Urinary bladder (tissue), 4 donors: ENCODE results near the gene CEND1. TPM values are rescaled to one million over a fixed set of nuclear protein-coding genes. Genes with fewer than 3 reads are reported as not detected.

Experiments used
- DNase-seq: peaks from one replicate; pipeline ENCODE4 v3.0.0-alpha.2; 2015; ENCODE audit errors: extremely low spot score
- H3K27ac ChIP-seq: one replicate; pipeline ENCODE4 v1.5.1; 2013; ENCODE audit warnings: low read depth, mild to moderate bottlenecking, moderate library complexity
- H3K36me3 ChIP-seq: one replicate; pipeline ENCODE4 v1.6.1; 2013; ENCODE audit warnings: mild to moderate bottlenecking, moderate library complexity; ENCODE audit not compliant: insufficient read depth
- H3K4me1 ChIP-seq: one replicate; pipeline ENCODE4 v1.6.1; 2013; ENCODE audit warnings: mild to moderate bottlenecking, moderate library complexity; ENCODE audit not compliant: insufficient read depth
- H3K4me3 ChIP-seq: one replicate; pipeline ENCODE4 v1.5.1; 2013; ENCODE audit warnings: low read depth, low read length
- WGBS: extraction: QIAGEN DNeasy Blood & Tissue Kit; methylation state at CpG from one replicate; pipeline ENCODE4 v1.1.7; 2013; 5-methylcytosine and 5-hydroxymethylcytosine counted together
- polyA plus RNA-seq: library from polyadenylated mRNA; stranded (reverse); fragments of 200-250 nt; gene quantifications from one replicate; pipeline ENCODE4 v1.2.3, GENCODE V29; 2013
- total RNA-seq: library from RNA; depleted of rRNA; stranded (reverse); fragments of >200 nt; gene quantifications from one replicate; pipeline ENCODE4 v1.2.3, GENCODE V29; 2014
- donor health status: healthy with polysubstance abuse.
- donor health status: healthy.

The CEND1 gene
- total and polyA plus RNA-seq, 2 donors: 1.4 TPM; not detected in 1

DNA sequence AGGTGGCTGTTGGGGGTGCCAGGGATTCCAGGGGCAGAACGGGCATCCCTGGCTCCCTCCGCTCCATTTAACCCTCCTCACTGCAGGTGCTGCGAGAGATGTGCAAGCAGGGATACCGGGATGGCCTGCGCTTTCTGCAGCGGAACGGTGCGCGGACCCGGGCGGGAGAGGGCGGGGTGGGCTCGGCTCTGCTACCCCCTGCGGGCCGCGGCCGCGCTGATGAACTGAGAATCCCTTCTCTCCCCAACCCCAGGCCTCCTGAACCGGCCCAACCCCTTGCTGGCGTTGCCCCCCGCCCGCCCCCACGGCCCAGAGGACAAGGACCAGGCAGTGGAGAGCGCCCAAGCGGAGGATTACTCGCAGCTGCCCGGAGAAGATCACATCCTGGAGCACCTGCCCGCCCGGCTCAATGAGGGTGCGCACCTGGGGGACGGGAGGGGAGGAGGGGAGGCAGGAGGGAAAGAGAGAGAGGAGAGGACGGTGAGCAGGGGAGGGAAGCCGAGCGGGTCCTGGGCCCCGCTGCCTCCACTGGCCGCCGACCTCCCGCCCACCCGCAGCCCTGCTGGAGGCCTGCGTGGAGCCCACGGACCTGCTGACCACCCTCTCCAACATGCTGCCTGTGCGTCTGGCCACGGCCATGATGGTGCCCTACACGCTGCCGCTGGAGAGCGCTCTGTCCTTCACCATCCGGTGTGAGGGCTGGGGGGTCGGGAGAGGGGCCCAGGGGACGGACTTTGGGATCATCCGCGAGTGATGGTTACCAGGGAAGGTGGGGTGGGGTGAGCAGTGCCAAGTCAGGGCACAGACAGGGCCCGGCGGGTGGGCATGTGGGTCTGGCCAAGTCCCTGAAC is 33.8 kb upstream of the CEND1 start:
- Histone ChIP-seq H3K27ac (no peak overlapping the region), H3K4me1 (no peaks in the 10 kb centered on the region)
- WGBS: 87% methylated on average over 53 of the region's 53 CpGs

DNA sequence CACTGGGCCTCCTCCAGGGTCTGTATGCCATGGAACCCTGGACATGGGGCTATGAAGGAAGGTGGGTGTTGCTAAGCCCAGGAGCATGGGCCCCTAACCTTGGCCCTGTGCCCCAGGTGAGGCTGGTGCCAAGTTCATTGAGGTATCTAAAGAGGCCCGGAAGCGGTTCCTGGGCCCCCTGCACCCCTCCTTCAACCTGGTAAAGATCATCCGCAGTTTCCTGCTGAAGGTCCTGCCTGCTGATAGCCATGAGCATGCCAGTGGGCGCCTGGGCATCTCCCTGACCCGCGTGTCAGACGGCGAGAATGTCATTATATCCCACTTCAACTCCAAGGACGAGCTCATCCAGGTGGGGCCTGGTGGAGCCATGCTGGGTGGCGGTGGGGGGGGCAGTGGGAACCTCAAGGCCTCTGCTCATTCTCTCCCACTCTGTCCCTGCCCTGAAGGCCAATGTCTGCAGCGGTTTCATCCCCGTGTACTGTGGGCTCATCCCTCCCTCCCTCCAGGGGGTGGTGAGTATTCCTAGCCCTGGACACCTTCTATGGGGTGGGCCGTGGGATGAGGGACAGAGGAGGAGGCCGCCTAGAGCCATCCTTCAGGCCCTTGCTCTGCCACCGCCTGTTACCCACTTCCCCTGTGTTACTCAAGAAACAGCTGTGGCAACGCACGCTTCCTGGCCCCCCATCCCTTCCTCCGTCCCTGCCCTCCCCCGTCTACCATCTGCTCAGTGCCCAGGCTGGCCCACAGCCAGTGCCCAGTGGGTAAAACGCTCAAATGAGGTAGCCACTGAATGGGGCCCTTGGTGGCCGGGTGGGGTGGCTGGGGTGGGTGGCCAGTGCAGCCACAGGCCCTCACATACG is 31.9 kb upstream of the CEND1 start:
- H3K36me3 ChIP-seq: peaks cover 5% of the 10 kb centered on the region
- H3K4me3 ChIP-seq: no peak overlapping the region
- no peak overlapping the region for H3K27ac ChIP-seq
- WGBS: 84% methylated on average over 22 of the region's 22 CpGs
- no peaks in the 10 kb centered on the region for H3K4me1 ChIP-seq
- no peak for DNase-seq

More for the DNA sequence above, 33.8 kb upstream of the CEND1 start:
- Histone ChIP-seq H3K4me3 (no peak overlapping the region), H3K36me3 (peaks cover 5% of the 10 kb centered on the region)
- DNase-seq: no peak

DNA sequence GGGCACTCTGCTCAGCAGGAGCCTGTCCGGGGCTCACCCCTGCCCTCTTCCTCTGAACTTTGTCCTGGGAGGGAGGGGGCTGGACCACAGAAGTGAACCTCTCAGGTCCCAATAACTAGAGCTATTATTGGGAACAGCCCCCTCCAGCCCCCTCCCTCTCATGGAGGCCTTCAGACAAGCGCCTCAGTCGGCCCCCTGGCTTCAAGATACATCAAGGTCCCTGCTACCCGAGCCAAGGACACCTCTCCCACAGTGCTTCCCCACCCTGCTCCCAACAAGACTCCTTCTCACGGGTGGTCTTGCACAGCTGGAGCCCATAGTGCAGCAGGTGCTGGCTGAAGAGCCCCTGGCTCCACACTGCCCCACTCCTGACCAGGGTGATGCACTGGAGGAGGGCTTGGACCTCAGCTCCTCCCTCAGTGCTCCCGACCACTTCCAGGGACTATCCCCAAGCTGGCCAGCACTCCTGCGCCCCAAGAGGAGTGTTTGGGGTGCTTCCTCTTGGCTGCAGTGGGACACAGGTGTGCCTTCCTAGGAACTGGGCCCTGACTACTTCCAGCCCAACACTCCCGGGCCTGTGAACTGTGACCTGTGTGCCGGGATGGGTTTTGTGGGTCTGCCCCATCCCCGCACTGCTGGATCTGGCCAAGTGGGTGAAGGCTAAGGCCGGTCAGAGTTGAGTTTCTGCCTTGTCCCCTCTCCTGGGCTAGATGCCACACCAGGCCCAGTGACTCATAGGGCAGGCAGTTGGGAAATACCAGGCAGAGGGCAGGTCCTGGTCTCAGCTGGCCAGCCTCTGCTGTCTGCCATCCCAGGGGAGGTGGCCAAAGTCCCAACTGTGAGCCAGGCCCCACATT is 31.0 kb upstream of the CEND1 start:
- no peak for DNase-seq
- WGBS: 64% methylated on average over 11 of the region's 11 CpGs
- H3K4me3 ChIP-seq: peak overlapping the region; percentile 94

DNA sequence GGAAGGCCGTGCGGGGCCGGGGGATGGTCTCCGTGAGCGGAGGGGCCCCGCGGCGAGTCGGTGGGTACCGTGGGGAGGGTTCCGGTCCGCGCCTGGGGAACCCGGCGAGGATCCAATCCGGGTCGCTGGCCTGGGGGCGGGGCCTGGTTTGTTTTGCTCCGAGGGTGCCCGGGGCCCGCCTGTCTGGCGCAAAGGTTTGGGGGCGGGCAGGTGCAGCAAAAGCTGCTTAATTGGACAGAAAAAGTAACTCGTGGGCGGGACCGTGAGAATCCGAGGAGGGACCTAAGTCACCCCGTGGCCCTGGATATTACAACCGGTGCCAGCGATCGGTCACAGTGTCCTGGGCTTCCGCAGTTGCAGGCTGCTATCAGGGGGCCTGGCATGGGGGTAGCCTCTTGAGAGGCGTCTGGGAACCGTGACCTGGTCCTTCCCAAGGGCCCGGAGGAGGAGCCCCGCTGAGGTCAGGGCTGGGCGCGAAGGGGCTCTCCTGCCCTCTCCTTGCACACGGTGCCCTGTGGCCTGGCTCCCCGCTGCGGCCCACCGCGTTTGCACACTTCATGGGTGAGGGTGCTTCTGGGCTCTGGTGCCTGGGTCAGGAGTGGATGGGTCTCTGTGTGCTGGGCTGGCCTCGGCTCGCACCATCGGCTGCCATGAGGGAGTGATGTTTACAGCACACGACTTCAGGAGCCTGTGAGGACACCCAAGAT is 30.2 kb upstream of the CEND1 start:
- H3K4me1 ChIP-seq: no peaks in the 10 kb centered on the region
- peaks cover 5% of the 10 kb centered on the region for H3K36me3 ChIP-seq
- H3K27ac ChIP-seq: no peak overlapping the region
- DNase-seq: no peak
- H3K4me3 ChIP-seq: peak overlapping the region; percentile 94
- 4% methylated on average over 47 of the region's 47 CpGs for WGBS

More for the DNA sequence above, 31.0 kb upstream of the CEND1 start:
- Histone ChIP-seq H3K27ac (peak overlapping the region; percentile 43), H3K36me3 (peaks cover 5% of the 10 kb centered on the region), H3K4me1 (no peaks in the 10 kb centered on the region)

DNA sequence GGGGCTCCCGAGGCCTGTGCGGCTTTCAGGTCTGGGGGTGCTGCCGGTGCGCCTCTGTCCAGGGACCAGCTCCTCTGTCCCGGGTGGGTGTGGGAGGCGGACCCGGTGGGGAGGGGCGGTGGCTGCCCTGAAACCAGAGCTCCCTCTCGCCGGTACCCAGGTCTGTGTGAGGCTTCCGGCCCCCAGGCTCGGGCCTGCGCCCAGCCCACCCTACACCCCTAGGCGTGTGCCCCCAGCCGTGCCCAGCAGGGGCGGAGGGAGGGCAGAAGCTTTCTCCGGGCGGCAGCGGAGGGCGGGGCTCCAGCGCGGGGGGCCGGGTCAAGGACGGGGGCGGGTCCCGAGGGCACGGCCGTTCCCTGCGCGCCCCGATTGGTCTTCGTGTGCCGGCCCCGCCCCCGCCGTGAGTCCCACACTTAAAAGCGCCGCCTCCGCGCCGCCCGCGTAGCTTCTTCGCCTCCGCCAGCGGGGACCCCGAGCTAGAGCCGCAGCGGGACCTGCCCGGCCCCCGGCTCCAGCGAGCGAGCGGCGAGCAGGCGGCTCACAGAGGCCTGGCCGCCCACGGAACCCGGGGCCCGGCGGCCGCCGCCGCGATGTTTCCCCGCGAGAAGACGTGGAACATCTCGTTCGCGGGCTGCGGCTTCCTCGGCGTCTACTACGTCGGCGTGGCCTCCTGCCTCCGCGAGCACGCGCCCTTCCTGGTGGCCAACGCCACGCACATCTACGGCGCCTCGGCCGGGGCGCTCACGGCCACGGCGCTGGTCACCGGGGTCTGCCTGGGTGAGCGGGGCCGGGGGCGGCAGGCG is 29.4 kb upstream of the CEND1 start:
- no peak for DNase-seq
- peak overlapping the region; percentile 94 for H3K4me3 ChIP-seq
- under 1% methylated on average over 96 of the region's 96 CpGs for WGBS
- H3K27ac ChIP-seq: peak overlapping the region; percentile 96
- H3K4me1 ChIP-seq: no peaks in the 10 kb centered on the region
- no peaks in the 10 kb centered on the region for H3K36me3 ChIP-seq

DNA sequence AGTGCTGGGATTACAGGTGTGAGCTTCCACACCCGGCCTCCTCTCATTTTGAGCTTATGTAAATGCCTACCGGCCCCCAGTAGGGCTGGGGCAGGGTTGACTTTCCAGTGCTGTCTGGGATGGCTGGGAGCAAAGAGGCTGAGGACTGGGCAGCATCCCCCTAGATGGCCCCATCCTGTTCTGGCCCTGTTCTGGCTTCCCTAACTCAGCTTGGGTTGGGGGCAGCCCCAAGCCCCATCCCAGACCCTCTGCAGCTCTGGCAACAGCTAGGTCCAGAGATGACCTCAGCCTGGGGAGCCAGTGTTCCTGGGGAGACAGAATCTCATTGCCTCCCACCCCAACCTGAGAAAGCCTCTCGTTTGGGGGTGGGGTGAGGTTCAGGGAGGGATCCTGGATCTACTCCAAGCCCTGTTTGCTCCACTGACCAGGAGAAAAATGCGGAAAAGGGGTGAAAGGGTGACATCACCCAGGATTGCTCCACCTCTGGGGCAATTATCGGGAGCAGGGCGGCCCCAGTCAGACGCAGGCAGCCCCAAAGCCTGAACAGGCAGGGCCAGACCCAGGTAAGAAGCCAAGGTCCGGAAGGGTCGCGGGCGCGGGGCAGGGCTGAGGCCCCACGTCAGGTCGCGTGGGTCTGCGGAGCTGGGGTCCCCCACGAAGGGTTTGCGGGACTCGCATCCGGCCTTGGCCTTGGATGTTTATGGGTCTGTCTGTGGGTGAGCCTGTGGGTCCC is 28.7 kb upstream of the CEND1 start, which contains the start of gene PNPLA2:
TSS of gene PNPLA2 (plus strand) at position 519 of the 733 bp plus-strand sequence. CDS start 805 bp downstream, outside the sequence.
- WGBS: 23% methylated on average over 20 of the region's 20 CpGs
- no peaks in the 10 kb centered on the region for H3K36me3 ChIP-seq
- H3K4me3 ChIP-seq: peak within 1 kb of the TSS; percentile 94
- H3K4me1 ChIP-seq: no peaks in the 10 kb centered on the region
- DNase-seq: no peak
- peak within 1 kb of the TSS; percentile 96 for H3K27ac ChIP-seq

DNA sequence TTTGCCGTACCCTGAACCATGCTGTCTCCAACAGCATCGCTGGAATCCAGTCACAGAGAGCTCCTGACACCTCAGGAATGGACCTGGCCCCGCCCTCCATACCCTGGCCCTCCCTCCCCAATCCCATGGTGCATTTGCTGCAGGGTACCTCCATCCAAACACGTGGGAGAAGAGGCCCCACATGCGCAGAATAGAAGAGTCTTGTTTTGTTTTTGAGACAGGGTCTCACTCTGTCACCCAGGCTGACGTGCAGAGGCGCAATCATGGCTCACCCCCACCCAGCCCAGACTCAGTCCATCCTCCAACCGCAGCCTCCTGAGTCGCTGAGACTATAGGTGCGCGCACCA is 26.5 kb upstream of the CEND1 start:
- no peak overlapping the region for H3K4me3 ChIP-seq
- 81% methylated on average over 11 of the region's 11 CpGs for WGBS
- H3K36me3 ChIP-seq: no peaks in the 10 kb centered on the region
- H3K27ac ChIP-seq: no peak overlapping the region
- no peaks in the 10 kb centered on the region for H3K4me1 ChIP-seq
- DNase-seq: no peak

DNA sequence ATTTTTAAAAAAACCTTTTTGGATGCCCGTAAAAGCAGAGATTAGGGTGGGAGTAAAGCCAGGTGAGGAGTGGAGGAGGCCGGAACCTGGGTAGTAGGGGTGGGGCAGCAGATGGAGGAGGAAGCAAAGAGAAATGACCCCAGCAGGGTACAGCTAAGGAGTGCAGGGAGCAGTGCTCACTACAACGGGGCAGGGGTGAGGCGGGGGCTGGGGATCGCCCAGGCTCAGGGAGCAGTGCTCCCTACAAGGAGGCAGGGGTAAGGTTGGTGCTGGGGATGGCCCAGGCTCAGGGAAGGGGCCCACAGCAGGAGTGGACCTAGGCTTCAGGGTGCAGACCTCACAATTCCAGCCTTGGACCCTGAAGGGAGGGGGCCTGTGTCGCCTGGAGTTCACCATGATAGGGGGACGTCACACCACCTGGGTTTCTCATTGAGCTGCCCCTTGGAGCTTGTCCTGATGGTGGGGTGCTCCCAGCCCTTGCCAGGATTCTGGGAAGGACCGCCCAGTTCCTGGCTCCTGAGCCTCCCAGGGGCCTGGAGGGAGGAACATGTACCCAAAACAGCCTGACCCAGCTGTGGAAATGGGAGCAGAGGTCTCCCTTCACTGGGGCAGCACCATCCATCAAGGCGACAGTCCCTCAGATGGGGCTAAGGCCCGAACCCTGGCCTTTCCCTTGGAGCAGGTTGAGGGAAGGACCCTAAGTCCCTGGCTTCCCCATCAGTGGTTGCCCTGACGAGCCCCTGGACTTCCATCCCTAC is 26.0 kb upstream of the CEND1 start:
- no peak overlapping the region for H3K4me3 ChIP-seq
- WGBS: 87% methylated on average over 11 of the region's 11 CpGs
- no peaks in the 10 kb centered on the region for H3K36me3 ChIP-seq
- H3K4me1 ChIP-seq: no peaks in the 10 kb centered on the region
- no peak overlapping the region for H3K27ac ChIP-seq
- no peak for DNase-seq

DNA sequence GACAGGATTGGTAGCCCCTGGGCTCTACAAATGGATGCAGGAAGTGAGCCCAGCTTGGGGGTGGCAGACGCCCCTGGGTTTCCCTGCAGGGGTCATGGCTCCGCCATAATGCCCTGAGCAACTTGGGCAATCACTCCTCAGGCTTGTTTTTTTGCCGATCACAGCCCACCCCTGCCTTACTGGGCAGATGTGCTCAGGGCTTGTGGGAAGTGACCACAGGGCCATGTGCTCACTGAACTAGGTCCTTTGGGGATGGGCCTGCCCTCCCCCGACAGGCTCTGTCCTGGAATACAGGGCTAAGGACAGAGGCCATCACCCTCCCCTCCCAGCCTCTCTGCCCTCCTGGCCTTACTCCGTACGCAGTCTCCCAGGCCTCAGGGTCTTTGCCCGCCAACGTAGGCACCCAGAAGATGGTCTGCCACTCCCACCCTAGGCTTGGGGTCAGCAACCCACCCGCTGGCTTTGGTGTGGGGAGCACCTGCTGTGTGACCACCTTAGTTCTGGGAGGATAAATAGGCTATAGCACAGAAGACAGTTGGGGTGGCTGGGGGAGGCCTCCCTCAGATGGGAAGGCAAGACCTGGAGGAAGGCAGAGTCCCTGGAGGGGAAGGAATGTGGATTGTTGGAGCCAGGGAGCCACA is 23.7 kb upstream of the CEND1 start:
- H3K27ac ChIP-seq: no peak overlapping the region
- no peak for DNase-seq
- peaks cover under 1% of the 10 kb centered on the region for H3K4me1 ChIP-seq
- no peak overlapping the region for H3K4me3 ChIP-seq
- WGBS: 81% methylated on average over 9 of the region's 9 CpGs
- H3K36me3 ChIP-seq: no peaks in the 10 kb centered on the region

DNA sequence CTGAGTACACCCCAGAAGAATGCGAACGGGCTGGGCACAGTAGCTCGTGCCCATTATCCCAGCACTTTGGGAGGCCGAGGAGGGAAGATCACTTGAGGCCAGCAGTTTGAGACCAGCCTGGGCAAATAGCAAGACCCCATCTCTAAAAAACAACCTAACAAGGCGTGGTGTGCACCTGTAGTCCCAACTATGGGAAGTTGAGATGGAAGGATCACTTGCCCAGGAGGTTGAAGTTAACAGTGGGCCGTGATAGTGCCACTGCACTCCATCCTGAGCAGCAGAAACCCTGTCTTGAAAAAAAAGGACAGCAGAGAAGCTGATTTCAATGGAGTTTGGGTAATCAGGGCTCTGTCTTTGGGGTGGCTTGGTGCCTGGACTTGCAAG is 23.2 kb upstream of the CEND1 start:
- WGBS: 84% methylated on average over 6 of the region's 6 CpGs
- Histone ChIP-seq H3K4me3 (no peak overlapping the region), H3K36me3 (no peaks in the 10 kb centered on the region), H3K4me1 (peaks cover 3% of the 10 kb centered on the region), H3K27ac (no peak overlapping the region)
- DNase-seq: no peak

DNA sequence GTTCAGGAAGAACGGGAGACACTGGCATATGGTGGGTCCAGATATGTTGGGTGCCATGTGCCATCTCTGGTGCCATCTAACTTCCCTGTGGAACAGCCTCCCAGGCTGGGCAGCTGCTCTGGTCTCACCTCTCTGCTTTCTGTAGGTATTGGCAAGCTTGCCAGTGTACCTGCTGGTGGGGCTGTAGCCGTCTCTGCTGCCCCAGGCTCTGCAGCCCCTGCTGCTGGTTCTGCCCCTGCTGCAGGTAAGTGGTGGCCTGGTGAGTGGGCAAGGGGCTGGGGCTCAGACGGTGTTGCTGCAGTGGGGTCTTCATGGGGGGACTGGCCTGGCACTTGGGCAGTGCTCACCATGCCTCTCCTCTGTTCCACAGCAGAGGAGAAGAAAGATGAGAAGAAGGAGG is 22.5 kb upstream of the CEND1 start:
- Histone ChIP-seq H3K4me3 (no peak overlapping the region), H3K4me1 (peaks cover 3% of the 10 kb centered on the region), H3K36me3 (no peaks in the 10 kb centered on the region), H3K27ac (no peak overlapping the region)
- no peak for DNase-seq
- WGBS: 84% methylated on average over 3 of the region's 3 CpGs
